HUES6 (cell line): ENCODE results near the gene HSDL1.

Experiments
- H3K27ac ChIP-seq: 2 replicates; pipeline ENCODE4 v1.7.0; 2013; ENCODE audit warnings: low read depth, mild to moderate bottlenecking, low read length, inconsistent platforms
- H3K27me3 ChIP-seq: 2 replicates; pipeline ENCODE4 v1.6.1; 2013; ENCODE audit warnings: low read length; ENCODE audit not compliant: control insufficient read depth, insufficient read depth
- H3K36me3 ChIP-seq: 2 replicates; pipeline ENCODE4 v1.6.1; 2013; ENCODE audit warnings: low read length; ENCODE audit not compliant: control insufficient read depth, insufficient read depth
- H3K4me1 ChIP-seq: 2 replicates; pipeline ENCODE4 v1.6.1; 2013; ENCODE audit warnings: low read length; ENCODE audit not compliant: control insufficient read depth, insufficient read depth
- H3K4me3 ChIP-seq: 2 replicates; pipeline ENCODE4 v1.5.1; 2013; ENCODE audit warnings: low read depth, low read length
- H3K9ac ChIP-seq: one replicate; pipeline ENCODE4 v1.6.1; 2013; ENCODE audit warnings: mild to moderate bottlenecking, low read length
- H3K9me3 ChIP-seq: 2 replicates; pipeline ENCODE4 v1.6.1; 2013; ENCODE audit warnings: low read depth, low read length; ENCODE audit not compliant: control insufficient read depth, insufficient read depth

The HSDL1 gene

GRCh38 chr16:84079664-84080063 lies 65.3 kb downstream of the HSDL1 start:
- H3K4me3 ChIP-seq, result no peak overlapping the region
- H3K9ac ChIP-seq, result no peak overlapping the region
- no peak overlapping the region for H3K27ac ChIP-seq
- no peaks in the 10 kb centered on the region for H3K9me3 ChIP-seq
- peaks cover 75% of the 10 kb centered on the region for H3K36me3 ChIP-seq
- H3K27me3 ChIP-seq, result no peaks in the 10 kb centered on the region
- no peaks in the 10 kb centered on the region for H3K4me1 ChIP-seq

GRCh38 chr16:84075376-84075775 lies 69.6 kb downstream of the HSDL1 start:
- Histone ChIP-seq H3K9me3 (no peaks in the 10 kb centered on the region), H3K9ac (no peak overlapping the region), H3K36me3 (peaks cover 63% of the 10 kb centered on the region)

GRCh38 chr16:84074721-84075120 lies 70.3 kb downstream of the HSDL1 start:
- peaks cover 63% of the 10 kb centered on the region for H3K36me3 ChIP-seq
- H3K9me3 ChIP-seq, result no peaks in the 10 kb centered on the region
- no peaks in the 10 kb centered on the region for H3K27me3 ChIP-seq
- H3K4me3 ChIP-seq, result no peak overlapping the region
- H3K9ac ChIP-seq, result no peak overlapping the region
- no peaks in the 10 kb centered on the region for H3K4me1 ChIP-seq
- H3K27ac ChIP-seq, result no peak overlapping the region

More at GRCh38 chr16:84075376-84075775, 69.6 kb downstream of the HSDL1 start:
- Histone ChIP-seq H3K27ac (no peak overlapping the region), H3K27me3 (no peaks in the 10 kb centered on the region), H3K4me3 (no peak overlapping the region), H3K4me1 (no peaks in the 10 kb centered on the region)
